GM13977 (cell line): ENCODE data around the gene IL3.

Source experiments
- DNase-seq: peaks from one replicate; pipeline ENCODE4 v3.0.0; 2012; ENCODE audit warnings: low spot score
- CTCF ChIP-seq: IDR thresholded peaks from 2 replicates; pipeline ENCODE4 v1.5.1; 2012; ENCODE audit warnings: mild to moderate bottlenecking, control low read depth; ENCODE audit not compliant: insufficient read depth; ENCODE audit errors: extremely low read depth, missing control alignments
- in situ Hi-C: fragments of 300-500 bp; cut with MboI; formaldehyde crosslinking; loops from one replicate; pipeline ENCODE4 v1.12.0; 2022; ENCODE audit warnings: low sequenced_read_pairs, low pct_unique_long_range_greater_than_20kb, mixed read lengths, inconsistent platforms; ENCODE audit not compliant: unreplicated experiment

Gene IL3

DNA sequence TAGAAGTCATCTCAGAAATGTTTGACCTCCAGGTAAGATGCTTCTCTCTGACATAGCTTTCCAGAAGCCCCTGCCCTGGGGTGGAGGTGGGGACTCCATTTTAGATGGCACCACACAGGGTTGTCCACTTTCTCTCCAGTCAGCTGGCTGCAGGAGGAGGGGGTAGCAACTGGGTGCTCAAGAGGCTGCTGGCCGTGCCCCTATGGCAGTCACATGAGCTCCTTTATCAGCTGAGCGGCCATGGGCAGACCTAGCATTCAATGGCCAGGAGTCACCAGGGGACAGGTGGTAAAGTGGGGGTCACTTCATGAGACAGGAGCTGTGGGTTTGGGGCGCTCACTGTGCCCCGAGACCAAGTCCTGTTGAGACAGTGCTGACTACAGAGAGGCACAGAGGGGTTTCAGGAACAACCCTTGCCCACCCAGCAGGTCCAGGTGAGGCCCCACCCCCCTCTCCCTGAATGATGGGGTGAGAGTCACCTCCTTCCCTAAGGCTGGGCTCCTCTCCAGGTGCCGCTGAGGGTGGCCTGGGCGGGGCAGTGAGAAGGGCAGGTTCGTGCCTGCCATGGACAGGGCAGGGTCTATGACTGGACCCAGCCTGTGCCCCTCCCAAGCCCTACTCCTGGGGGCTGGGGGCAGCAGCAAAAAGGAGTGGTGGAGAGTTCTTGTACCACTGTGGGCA, 13.8 kb downstream of the IL3 start:
- DNase-seq, result no peak
- TF ChIP-seq CTCF, result no peak
- in situ Hi-C loops, result loop anchor here (25.0 kb wide), 1 partner anchor 288 kb away; the partner anchor contains the start of gene SLC22A5

- in situ Hi-C loops, result loop anchor here (25.0 kb wide), 1 partner anchor 287 kb away; the partner anchor contains the start of gene SLC22A5
Observed at GRCh38 chr5:132074772-132075718, 14.6 kb downstream of the IL3 start.

GRCh38 chr5:132075719-132076077, 15.2 kb downstream of the IL3 start:
- DNase-seq, result no peak
- in situ Hi-C loops, result no loop called here
- TF ChIP-seq CTCF, result no peak

More at GRCh38 chr5:132074772-132075718, 14.6 kb downstream of the IL3 start:
- TF ChIP-seq CTCF, result no peak
- DNase-seq, result no peak

GRCh38 chr5:132076202-132076830, 15.9 kb downstream of the IL3 start:
- no peak for TF ChIP-seq CTCF
- in situ Hi-C loops, result no loop called here
- no peak for DNase-seq

DNA sequence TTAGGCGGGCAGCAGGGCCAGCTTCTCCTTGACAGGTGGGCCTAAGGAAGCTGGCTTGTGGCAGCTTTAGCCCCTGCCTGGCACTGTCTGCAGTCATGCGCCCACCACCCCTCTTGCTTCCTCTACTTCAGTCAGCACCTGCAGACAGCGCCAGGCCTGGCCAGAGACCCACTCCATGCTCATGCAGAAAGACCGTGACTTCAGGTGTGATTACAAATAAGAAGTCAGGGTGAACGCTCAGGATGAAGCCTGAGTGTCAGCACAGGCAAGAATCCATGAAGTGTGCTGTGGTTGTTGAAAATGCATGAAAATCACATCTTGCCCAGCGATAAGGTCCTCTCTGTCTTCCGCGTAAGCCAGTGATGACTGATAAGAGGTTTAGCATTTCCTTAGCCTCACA, 16.5 kb downstream of the IL3 start:
- in situ Hi-C loops, result no loop called here
- no peak for DNase-seq
- TF ChIP-seq CTCF, result no peak

- in situ Hi-C loops, result no loop called here
- no peak for DNase-seq
- no peak for TF ChIP-seq CTCF
Observed at GRCh38 chr5:132079081-132079480, 18.6 kb downstream of the IL3 start.
